ENCODE data around the gene SEMA6A.
A peak's percentile ranks its signal among the peaks of the same experiment; 100 is the strongest.

Gene SEMA6A

GRCh38 chr5:116577064-116577788 lies 2.6 kb upstream of the SEMA6A start:
- DNase-seq (ENCODE audit: extremely low read depth in 1 of 2, low read depth in 1 of 2) = no peak

GRCh38 chr5:116576053-116576713 lies 1.6 kb upstream of the SEMA6A start:
- DNase-seq (ENCODE audit: extremely low read depth in 1 of 2, low read depth in 1 of 2) = peak; percentile 19 to 34

GRCh38 chr5:116575326-116576052 lies 866 bp upstream of the SEMA6A start:
- no peak for DNase-seq (ENCODE audit: extremely low read depth in 1 of 2, low read depth in 1 of 2)

- no peak for DNase-seq (ENCODE audit: extremely low read depth in 1 of 2, low read depth in 1 of 2)
Observed at GRCh38 chr5:116573702-116574366, 789 bp downstream of the SEMA6A start.

- DNase-seq (ENCODE audit: extremely low read depth in 1 of 2, low read depth in 1 of 2) = no peak
Observed at GRCh38 chr5:116573279-116573701, 1.3 kb downstream of the SEMA6A start.

- no peak for DNase-seq (ENCODE audit: extremely low read depth in 1 of 2, low read depth in 1 of 2)
Observed at GRCh38 chr5:116572350-116573278, 2.0 kb downstream of the SEMA6A start.

GRCh38 chr5:116571568-116572349 lies 2.9 kb downstream of the SEMA6A start:
- DNase-seq (ENCODE audit: extremely low read depth in 1 of 2, low read depth in 1 of 2) = no peak

DNA sequence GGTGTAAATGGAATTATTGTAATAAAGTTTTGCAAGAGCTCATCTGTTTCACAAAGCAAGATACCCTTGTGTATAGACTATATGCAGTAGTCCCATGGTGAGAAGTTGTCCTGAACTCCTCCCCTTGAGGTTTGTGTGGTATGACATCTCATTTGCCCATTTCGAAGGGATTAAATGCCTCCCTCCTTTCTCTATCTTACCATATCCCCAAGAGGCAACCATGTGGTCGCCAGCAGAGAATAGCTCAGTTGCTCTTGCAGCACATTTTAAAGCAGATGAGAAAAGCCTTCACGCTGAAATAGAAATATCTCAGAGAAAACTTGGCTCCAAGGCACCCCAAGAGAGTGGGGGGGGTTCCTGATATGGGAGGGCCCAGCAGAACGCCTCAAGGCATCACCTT lies 4.6 kb downstream of the SEMA6A start:
- DNase-seq (ENCODE audit: extremely low read depth in 1 of 2, low read depth in 1 of 2) = no peak

GRCh38 chr5:116567106-116567505 lies 7.5 kb downstream of the SEMA6A start:
- no peak for DNase-seq (ENCODE audit: extremely low read depth in 1 of 2, low read depth in 1 of 2)

DNA sequence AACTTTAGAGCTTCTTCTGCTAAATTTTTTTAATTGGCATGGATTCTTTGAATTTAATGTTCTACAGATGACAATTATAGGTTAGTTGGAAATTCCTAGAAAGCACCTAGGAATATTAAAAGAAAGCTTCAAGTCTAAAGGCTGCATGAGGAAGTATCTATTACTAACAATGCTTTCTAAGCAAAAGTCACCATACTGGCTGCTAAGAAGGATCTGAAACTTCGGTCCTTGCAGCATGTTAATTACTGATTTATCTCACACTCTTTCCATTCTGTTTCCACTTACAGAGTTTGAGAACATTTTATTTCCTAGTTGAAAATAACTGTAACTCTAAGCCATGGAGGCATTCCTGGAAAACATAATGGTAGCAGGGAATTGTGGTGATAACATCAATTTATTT lies 8.4 kb downstream of the SEMA6A start:
- DNase-seq (ENCODE audit: extremely low read depth in 1 of 2, low read depth in 1 of 2) = no peak

GRCh38 chr5:116564756-116565490 lies 9.7 kb downstream of the SEMA6A start:
- no peak for DNase-seq (ENCODE audit: extremely low read depth in 1 of 2, low read depth in 1 of 2)

- DNase-seq (ENCODE audit: extremely low read depth in 1 of 2, low read depth in 1 of 2) = no peak
Observed at GRCh38 chr5:116564312-116564711, 10.3 kb downstream of the SEMA6A start.

- DNase-seq (ENCODE audit: extremely low read depth in 1 of 2, low read depth in 1 of 2) = no peak
Observed at GRCh38 chr5:116563736-116564308, 10.8 kb downstream of the SEMA6A start.

GRCh38 chr5:116562669-116563068 lies 12.0 kb downstream of the SEMA6A start:
- no peak for DNase-seq (ENCODE audit: extremely low read depth in 1 of 2, low read depth in 1 of 2)

GRCh38 chr5:116561658-116562057 lies 13.0 kb downstream of the SEMA6A start:
- DNase-seq (ENCODE audit: extremely low read depth in 1 of 2, low read depth in 1 of 2) = no peak

- no peak for DNase-seq (ENCODE audit: extremely low read depth in 1 of 2, low read depth in 1 of 2)
Observed at GRCh38 chr5:116559673-116560164, 14.9 kb downstream of the SEMA6A start.

- no peak for DNase-seq (ENCODE audit: extremely low read depth in 1 of 2, low read depth in 1 of 2)
Observed at GRCh38 chr5:116559239-116559638, 15.4 kb downstream of the SEMA6A start.

DNA sequence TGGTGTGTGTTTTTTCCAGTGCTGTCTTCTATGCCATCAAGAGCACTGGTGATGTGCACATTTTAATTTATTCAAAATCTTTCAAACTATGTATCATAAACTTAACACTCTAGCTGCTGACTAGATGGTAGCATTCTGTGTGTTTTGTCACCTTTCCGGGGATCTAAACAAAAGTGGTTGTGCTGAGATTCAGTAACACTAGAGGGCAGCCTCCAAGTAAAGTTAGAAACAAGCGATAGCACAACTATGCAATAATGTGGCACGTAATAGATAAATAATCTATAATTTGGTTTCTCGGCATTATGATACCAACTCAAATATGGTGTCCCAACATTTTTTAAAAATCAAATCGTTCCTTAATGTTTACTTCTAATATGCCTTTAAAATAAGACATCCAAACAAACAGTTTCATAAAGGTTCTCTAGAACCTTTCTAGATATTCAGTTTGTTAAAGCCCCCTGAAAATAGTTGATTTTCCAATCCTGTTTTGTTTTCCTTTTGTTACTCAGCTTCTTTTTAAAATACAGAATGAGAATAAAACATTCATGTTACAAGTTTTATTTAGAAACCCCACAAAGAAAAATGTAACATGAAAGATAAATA lies 16.9 kb downstream of the SEMA6A start:
- no peak for DNase-seq (ENCODE audit: extremely low read depth in 1 of 2, low read depth in 1 of 2)

Data from stimulated activated CD8-positive, alpha-beta memory T cell treated with anti-CD3 and anti-CD28 coated beads, Interleukin-7, amount 100 ng/mL, for 48 hours (primary cell).